IPS-NIHi11 (cell line): ENCODE results near the gene CD226.

Experiments used
- DNase-seq: peaks from one replicate; pipeline ENCODE4 v3.0.0; 2012; ENCODE audit warnings: mixed read lengths, low spot score

The CD226 gene

GRCh38 chr18:69814861-69815385 lies 132.8 kb downstream of the CD226 start:
- DNase-seq: no peak

- no peak for DNase-seq
Observed at GRCh38 chr18:69813559-69813958, 134.1 kb downstream of the CD226 start.

GRCh38 chr18:69808399-69808798 lies 139.3 kb downstream of the CD226 start:
- no peak for DNase-seq

GRCh38 chr18:69804776-69805501 lies 142.7 kb downstream of the CD226 start:
- DNase-seq: no peak
